ENCODE measurements around the gene RETREG3. TPM values are rescaled to one million over a fixed set of nuclear protein-coding genes. Genes with fewer than 3 reads are reported as not detected.
"Not testable (repeated sequence)": the region's sequence is repeated elsewhere in the genome, so short reads cannot be mapped to it uniquely, and the experiment has no call there.

Gene RETREG3
- total RNA-seq, 1 experiment from 2014 or later: 26.1 TPM

DNA sequence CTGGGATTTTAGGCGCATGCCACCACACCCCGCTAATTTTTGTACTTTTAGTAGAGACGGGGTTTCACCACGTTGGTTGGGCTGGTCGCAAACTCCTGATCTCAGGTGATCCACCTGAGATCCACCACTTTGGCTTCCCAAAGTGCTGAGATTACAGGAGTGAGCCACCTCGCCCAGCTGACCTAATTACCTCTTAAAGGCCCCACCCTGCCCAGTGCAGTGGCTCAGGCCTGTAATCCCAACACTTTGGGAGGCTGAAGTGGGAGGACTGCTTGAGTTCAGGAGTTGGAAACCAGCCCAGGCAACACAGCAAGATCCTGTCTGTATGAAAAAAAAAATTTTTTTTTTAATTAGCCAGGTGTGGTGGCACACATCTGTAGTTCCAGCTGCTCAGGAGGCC is 50.1 kb downstream of the RETREG3 start:
- in situ Hi-C loops (cut with HindIII; ENCODE audit: low sequenced_read_pairs): no loop called here
- no peak for DNase-seq (ENCODE audit: low spot score)

DNA sequence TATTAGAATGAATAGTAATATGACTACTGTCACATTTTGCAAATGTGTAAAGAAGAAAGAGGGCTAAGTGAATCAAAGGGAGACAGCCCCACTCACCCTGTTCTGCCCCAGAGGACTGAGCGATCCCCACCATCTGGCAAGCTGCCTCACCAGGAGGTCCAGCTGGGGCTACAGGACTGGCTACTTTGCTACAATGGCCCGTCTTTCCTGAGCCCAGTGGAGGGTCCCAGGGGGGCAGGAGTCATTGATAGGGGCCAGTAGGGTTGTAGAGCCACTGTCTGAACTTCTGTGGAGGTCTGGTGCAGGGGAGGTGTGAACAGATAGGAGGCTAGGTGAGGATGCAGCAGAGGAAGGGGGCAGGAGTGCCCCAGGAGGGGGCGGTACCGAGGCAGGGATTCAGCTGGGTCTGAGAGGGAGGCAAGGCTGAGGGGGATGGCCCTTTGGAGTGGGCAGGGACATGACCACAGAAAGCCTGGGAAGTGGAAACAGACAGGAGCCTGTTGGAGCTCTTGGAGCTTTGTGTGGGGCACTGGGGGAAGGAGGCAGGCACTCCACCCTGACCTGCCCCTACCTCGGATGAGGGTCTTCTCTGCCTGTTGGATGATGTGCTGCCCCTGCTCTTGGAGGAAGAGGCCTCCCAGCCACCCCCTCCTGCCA is 53.1 kb downstream of the RETREG3 start:
- in situ Hi-C loops (cut with HindIII; ENCODE audit: low sequenced_read_pairs); DNase-seq (ENCODE audit: low spot score): not testable (repeated sequence)

DNA sequence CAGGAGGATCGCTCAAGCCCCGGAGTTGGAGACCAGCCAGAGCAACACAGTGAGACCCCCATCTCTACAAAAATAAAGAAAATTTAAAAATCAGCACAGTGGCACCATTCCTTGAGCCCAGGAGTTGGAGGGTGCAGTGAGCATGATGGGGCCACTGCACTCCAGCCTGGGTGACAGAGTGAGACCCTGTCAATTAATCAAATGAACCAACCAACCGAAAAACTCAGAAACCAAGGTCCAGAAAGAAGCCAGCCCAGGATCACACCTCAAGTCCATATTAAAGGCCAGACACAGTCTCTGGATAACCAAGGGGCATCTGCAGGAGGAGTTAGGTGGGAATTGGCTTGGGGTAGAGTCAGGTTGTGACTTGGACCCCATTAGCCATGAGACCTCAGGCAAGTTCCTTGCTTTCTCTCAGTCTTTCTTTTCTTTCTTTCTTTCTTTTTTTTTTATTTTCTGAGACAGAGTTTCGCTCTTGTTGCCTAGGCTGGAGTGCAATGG is 54.0 kb downstream of the RETREG3 start:
- DNase-seq (ENCODE audit: low spot score): no peak

DNA sequence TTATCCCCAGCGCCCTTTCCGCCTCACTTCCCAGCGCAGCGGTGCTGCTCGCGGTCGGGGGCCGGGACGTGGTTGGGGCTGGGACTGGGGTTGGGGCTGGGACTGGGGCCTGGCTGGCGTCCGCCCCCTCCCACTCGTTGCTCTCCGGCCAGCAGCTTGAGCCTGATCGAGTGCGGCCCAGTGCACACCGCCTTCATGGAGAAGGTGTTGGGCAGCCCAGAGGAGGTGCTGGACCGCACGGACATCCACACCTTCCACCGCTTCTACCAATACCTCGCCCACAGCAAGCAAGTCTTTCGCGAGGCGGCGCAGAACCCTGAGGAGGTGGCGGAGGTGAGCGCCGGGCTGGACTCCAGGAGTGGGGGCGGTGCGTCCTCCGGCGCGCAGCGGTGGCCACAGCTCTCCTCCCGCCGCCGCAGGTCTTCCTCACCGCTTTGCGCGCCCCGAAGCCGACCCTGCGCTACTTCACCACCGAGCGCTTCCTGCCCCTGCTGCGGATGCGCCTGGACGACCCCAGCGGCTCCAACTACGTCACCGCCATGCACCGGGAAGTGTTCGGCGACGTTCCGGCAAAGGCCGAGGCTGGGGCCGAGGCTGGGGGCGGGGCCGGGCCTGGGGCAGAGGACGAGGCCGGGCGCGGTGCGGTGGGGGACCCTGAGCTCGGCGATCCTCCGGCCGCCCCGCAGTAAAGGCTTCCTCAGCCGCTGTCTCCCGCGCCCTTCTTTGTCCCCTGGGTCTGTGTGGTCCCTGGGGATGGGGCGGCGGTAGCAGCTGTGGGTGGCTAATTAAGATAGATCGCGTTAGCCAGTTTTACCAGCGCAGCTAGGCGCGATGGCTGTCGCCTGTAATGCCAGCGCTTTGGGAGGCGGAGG is 54.7 kb downstream of the RETREG3 start:
- peak; percentile 88 for DNase-seq (ENCODE audit: low spot score)
- in situ Hi-C loops (cut with HindIII; ENCODE audit: low sequenced_read_pairs): no loop called here

More for the DNA sequence above, 54.0 kb downstream of the RETREG3 start:
- in situ Hi-C loops (cut with HindIII; ENCODE audit: low sequenced_read_pairs): no loop called here

DNA sequence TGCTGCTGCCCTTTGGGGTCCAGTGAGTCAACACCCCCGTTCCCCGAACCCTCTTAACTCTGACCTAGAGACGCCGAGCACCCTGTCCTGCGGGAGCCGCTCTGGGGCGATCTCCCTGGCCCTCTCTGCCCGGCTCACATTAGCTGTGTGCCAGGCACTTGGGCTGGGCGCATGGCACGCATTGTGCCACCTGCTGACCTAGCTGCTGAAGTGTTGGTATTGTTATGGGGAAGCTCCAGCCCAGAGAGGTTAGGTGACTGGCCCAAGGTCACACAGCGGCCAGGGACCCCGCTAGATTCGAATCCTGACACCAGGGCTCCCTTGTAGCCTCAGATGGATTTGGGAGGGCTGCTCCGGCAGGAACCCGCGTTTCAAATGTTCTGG is 55.3 kb downstream of the RETREG3 start:
- in situ Hi-C loops (cut with HindIII; ENCODE audit: low sequenced_read_pairs): no loop called here

DNA sequence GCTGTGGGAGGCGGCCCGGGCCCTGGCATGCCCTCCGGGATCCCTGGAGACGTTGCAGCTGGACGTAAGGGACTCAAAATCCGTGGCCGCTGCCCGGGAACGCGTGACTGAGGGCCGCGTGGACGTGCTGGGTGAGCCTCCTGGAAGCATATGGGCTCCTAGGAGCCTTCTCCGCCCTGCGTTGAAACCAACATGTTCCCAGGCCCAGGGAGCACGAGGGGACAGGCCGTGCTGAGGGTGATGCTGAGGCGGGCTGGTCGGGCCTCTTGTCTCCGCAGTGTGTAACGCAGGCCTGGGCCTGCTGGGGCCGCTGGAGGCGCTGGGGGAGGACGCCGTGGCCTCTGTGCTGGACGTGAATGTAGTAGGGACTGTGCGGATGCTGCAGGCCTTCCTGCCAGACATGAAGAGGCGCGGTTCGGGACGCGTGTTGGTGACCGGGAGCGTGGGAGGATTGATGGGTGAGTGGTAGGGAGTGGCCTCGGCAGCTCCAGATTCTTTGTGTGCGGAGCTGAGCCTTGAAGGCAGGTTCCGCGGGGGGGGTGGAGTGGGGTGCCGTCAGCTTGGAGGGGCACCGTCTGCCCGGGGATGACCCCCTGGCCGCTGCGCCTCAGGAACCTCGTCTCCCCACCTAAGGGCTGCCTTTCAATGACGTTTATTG is 55.9 kb downstream of the RETREG3 start:
- DNase-seq (ENCODE audit: low spot score): no peak

More for the DNA sequence above, 55.3 kb downstream of the RETREG3 start:
- no peak for DNase-seq (ENCODE audit: low spot score)

DNA sequence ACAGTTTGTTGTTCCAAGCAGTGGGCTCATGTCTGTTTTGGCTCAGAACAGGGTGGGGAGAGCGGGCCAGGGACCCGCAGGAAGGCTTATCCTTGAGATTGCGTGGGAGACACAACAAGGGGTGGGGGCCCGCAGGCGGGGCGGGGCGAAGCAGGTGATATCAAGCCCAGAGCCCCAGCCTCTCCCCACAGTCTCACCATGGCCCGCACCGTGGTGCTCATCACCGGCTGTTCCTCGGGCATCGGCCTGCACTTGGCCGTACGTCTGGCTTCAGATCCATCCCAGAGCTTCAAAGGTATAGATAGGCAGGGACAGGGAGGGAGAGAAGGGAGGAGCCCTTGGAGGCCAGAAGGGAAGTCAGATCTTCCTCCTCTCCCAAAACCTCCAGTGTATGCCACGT is 56.4 kb downstream of the RETREG3 start, which contains the start of gene HSD17B1:
Gene HSD17B1, plus strand, starts transcription at position 188 of the 400 bp plus-strand sequence. Its CDS starts 11 bp downstream, at position 199.
- DNase-seq (ENCODE audit: low spot score); in situ Hi-C loops (cut with HindIII; ENCODE audit: low sequenced_read_pairs): not testable (repeated sequence)

More for the DNA sequence above, 55.9 kb downstream of the RETREG3 start:
- in situ Hi-C loops (cut with HindIII; ENCODE audit: low sequenced_read_pairs): no loop called here

DNA sequence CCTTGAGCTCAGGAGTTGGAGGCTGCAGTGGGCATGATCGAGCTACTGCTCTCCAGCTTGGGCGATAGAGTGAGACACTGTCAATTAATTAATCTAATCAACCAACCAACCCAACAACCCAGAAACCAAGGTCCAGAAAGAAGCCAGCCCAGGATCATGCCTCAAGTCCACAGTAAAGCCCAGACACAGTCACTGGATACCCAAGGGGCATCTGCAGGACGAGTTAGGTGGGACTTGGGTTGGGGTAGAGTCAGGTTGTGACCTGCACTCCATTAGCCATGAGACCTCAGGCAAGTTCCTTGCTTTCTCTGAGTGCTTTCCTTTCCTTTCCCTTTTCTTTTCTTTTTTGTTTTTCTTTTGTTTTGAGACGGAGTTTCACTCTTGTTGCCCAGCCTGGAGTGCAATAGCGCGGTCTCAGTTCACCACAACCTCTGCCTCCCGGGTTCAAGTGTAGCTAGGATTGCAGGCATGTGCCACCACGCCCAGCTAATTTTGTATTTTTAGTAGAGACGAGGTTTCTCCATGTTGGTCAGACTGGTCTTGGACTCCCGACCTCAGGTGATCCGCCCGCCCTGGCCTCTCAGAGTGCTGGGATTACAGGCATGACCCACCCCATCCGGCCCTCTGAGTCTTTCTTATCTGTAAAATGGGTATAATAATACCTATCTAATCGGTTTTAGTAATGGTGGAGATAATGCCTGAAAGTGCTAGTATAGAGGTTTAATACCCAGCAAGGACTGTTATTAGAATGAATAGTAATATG is 60.0 kb downstream of the RETREG3 start:
- in situ Hi-C loops (cut with HindIII; ENCODE audit: low sequenced_read_pairs): no loop called here
- DNase-seq (ENCODE audit: low spot score): no peak

DNA sequence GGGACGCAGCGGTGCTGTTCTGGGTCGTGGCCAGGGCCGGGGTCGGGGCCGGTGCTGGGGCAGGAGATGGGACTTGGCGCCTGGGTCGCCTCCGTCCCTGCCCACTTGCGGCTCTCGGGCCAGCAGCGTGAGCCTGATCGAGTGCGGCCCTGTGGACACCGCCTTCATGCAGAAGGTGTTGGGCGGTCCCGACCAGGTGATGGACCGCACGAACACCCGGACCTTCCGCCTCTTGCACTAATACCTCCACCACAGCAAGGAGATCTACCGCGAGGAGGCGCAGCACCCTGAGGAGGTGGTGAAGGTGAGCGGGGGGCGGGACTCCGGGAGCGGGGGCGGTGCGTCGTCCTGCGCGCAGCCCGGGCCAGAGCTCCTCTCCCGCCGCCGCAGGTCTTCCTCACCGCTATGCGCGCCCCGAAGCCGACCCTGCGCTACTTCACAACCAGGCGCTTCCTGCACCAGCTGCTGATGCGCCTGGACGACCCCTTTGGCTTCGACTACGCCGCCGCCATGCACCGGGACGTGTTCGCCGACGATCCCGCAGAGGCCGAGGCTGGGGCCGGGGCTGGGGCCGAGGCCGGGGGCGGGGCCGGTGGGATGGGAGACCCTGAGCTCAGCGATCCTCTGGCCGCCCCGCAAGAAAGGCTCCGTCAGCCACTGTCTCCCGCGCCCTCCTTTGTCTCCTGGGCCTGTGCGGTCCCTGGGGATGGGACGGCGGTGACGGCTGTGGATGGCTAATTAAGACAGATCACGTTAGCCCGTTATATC is 60.9 kb downstream of the RETREG3 start:
- in situ Hi-C loops (cut with HindIII; ENCODE audit: low sequenced_read_pairs): no loop called here
- DNase-seq (ENCODE audit: low spot score): peak; percentile 69

DNA sequence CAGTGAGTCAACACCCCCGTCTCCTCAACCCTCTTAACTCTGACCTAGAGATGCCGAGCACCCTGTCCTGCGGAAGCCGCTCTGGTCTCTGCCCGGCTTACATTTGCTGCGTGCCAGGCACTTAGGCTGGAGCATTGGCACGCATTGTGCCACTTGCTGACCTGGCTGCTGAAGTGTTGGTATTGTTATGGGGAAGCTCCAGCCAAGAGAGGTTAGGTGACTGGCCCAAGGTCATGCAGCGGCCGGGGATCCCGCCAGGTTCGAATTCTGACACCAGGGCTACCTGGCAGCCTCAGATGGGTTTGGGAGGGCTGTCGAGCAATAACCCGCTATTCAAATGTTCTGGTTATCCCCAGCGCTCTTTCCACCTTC is 61.5 kb downstream of the RETREG3 start:
- in situ Hi-C loops (cut with HindIII; ENCODE audit: low sequenced_read_pairs): no loop called here
- DNase-seq (ENCODE audit: low spot score): no peak

DNA sequence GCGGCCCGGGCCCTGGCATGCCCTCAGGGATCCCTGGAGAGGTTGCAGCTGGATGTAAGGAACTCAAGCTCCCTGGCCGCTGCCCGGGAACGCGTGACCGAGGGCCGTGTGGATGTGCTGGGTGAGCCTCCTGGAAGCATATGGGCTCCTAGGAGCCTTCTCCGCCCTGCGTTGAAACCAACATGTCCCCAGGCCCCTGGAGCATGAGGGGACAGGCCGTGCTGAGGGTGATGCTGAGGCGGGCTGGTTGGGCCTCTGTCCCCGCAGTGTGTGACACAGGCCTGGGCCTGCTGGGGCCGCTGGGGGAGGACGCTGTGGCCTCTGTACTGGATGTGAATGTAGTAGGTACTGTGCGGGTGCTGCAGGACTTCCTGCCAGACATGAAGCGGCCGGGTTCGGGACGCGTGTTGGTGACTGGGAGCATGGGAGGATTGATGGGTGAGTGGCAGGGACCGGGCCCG is 62.1 kb downstream of the RETREG3 start:
- DNase-seq (ENCODE audit: low spot score): no peak
- in situ Hi-C loops (cut with HindIII; ENCODE audit: low sequenced_read_pairs): no loop called here

DNA sequence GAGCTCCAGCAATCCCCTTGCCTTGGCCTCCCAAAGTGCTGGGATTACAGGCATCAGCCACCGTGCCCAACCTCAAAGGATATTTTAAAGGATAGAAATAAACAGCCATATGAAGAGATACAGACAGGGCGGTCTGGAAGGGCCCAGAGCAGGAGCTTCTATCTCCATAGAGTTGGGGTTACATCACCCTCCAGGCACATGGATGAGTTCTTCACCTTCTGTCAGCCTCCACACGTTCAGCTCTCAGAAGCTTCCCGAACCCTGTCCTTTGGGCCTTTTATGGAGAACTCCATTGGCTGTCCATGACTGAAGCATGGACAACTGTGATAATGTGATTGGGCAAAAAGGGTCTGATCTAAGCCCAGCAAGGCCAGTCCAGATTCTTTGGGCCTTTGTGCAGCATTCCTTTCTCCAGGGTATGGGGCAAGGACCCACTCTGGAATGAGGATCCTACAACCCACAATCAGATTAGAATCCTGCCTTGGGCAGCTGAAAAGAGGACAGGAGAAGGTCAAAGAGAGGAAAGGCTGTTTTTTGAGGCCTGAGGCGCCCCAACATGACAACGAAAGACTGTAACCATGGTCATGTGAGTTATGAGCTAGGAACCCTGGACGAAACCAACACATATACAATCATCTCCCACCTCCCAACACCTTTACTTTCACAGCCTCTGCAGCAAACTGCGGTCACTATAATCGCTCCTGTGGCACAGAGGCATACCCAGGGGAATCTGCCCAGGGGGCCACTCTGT is 63.2 kb downstream of the RETREG3 start:
- in situ Hi-C loops (cut with HindIII; ENCODE audit: low sequenced_read_pairs); DNase-seq (ENCODE audit: low spot score): not testable (repeated sequence)

DNA sequence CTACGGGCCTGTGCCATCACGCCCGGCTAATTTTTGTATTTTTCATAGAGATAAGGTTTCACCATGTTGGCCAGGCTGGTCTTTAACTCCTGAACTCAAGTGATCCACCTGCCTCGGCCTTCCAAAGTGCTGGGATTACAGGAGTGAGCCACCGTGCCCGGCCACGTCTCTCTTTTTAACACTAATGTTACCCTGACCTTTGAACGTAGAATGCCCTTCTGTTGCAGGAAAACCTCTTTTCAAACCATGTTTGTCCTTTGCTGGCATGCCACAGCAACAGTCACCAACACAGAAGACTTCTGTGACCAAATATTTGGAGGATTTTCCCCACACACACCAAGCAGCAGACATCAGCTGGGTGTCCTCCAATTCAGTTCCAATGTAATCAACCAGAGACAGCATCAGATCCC is 64.3 kb downstream of the RETREG3 start:
- in situ Hi-C loops (cut with HindIII; ENCODE audit: low sequenced_read_pairs): no loop called here
- no peak for DNase-seq (ENCODE audit: low spot score)

DNA sequence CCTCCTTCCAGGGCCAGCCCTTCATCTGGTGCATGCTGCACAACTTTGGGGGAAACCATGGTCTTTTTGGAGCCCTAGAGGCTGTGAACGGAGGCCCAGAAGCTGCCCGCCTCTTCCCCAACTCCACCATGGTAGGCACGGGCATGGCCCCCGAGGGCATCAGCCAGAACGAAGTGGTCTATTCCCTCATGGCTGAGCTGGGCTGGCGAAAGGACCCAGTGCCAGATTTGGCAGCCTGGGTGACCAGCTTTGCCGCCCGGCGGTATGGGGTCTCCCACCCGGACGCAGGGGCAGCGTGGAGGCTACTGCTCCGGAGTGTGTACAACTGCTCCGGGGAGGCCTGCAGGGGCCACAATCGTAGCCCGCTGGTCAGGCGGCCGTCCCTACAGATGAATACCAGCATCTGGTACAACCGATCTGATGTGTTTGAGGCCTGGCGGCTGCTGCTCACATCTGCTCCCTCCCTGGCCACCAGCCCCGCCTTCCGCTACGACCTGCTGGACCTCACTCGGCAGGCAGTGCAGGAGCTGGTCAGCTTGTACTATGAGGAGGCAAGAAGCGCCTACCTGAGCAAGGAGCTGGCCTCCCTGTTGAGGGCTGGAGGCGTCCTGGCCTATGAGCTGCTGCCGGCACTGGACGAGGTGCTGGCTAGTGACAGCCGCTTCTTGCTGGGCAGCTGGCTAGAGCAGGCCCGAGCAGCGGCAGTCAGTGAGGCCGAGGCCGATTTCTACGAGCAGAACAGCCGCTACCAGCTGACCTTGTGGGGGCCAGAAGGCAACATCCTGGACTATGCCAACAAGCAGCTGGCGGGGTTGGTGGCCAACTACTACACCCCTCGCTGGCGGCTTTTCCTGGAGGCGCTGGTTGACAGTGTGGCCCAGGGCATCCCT is 65.7 kb downstream of the RETREG3 start:
- in situ Hi-C loops (cut with HindIII; ENCODE audit: low sequenced_read_pairs): no loop called here
- no peak for DNase-seq (ENCODE audit: low spot score)

DNA sequence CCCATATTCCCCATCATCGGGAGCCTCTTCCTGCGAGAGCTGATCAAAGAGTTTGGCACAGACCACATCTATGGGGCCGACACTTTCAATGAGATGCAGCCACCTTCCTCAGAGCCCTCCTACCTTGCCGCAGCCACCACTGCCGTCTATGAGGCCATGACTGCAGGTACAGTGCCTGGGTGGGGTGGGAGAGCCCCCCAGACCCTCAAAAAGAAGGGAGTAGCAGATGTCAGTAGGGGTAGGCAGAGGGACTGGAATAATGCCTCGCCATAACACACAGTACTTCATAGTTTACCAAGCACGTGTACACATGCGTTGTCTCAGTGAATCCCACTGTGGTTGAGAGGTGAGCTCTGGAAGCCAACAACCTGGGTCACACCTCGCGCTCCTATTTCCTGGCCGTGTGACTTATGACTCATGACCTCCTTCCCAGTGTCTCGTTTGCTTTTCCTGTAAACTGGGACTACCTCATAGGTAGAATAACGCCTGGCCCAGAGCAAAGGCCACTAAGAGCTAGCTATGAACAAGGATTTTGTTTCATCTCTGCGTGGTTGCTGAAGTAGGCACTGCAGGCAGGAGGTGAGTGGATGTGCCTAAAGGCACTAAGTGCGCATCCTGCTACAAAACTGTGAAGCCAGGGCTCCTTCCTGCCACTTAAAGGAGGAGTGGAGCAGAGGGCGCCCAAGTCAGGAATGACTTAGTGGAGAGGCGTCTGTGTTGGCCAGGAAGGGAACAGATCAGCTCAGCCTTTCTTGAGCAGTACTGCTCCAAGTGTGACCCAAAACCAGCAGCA is 67.9 kb downstream of the RETREG3 start:
- in situ Hi-C loops (cut with HindIII; ENCODE audit: low sequenced_read_pairs): no loop called here
- no peak for DNase-seq (ENCODE audit: low spot score)

DNA sequence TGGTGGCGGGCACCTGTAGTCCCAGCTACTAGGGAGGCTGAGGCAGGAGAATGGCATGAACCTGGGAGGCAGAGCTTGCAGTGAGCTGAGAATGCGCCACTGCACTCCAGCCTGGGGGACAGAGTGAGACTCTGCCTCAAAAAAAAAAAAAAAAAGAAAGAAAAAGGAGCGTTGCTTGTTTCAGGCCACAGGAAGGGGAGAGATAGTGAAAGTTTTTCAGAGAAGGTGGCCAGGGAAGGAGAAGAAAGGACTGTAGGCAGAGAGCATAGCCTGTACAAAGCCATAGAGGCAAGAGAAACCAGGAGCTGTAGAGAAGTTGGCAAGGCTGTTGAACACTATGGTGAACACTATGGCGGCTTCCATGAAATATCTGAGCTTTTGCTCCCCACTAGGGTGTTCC is 68.6 kb downstream of the RETREG3 start:
- in situ Hi-C loops (cut with HindIII; ENCODE audit: low sequenced_read_pairs); DNase-seq (ENCODE audit: low spot score): not testable (repeated sequence)
